ENCODE measurements around the gene GALNT2. TPM values are rescaled to one million over a fixed set of nuclear protein-coding genes. Genes with fewer than 3 reads are reported as not detected.

Gene GALNT2
- polyA plus RNA-seq, 1 donor, result 47.1 TPM

- Histone ChIP-seq H3K27me3 (ENCODE audit: control insufficient read depth, insufficient read depth, low read length) (no peaks in the 10 kb centered on the region), H3K4me1 (ENCODE audit: control insufficient read depth, insufficient read depth, low read length) (peaks cover 25% of the 10 kb centered on the region), H3K4me3 (ENCODE audit: low read length) (no peak overlapping the region), H3K36me3 (ENCODE audit: control insufficient read depth, insufficient read depth, low read length) (no peaks in the 10 kb centered on the region), H3K27ac (ENCODE audit: low read length) (peak overlapping the region; percentile 77), H3K9me3 (ENCODE audit: control insufficient read depth, low read depth, low read length) (no peaks in the 10 kb centered on the region)
- WGBS (ENCODE audit: insufficient coverage, low lambda C conversion rate), result no CpG with 5 or more reads among the region's 15 CpGs
- peak; percentile 81 to 95 for DNase-seq
These were observed 232.4 kb downstream of the GALNT2 start for GRCh38 chr1:230299191-230300006.

GRCh38 chr1:230300322-230301301 is 233.6 kb downstream of the GALNT2 start:
- Histone ChIP-seq H3K4me3 (ENCODE audit: low read length) (no peak overlapping the region), H3K36me3 (ENCODE audit: control insufficient read depth, insufficient read depth, low read length) (no peaks in the 10 kb centered on the region), H3K27me3 (ENCODE audit: control insufficient read depth, insufficient read depth, low read length) (no peaks in the 10 kb centered on the region), H3K9me3 (ENCODE audit: control insufficient read depth, low read depth, low read length) (no peaks in the 10 kb centered on the region), H3K4me1 (ENCODE audit: control insufficient read depth, insufficient read depth, low read length) (peaks cover 25% of the 10 kb centered on the region), H3K27ac (ENCODE audit: low read length) (peak overlapping the region; percentile 77)
- no peak for DNase-seq
- no CpG with 5 or more reads among the region's 26 CpGs for WGBS (ENCODE audit: insufficient coverage, low lambda C conversion rate)

GRCh38 chr1:230301322-230301721 is 234.3 kb downstream of the GALNT2 start:
- DNase-seq, result no peak
- Histone ChIP-seq H3K27ac (ENCODE audit: low read length) (no peak overlapping the region), H3K27me3 (ENCODE audit: control insufficient read depth, insufficient read depth, low read length) (no peaks in the 10 kb centered on the region), H3K4me1 (ENCODE audit: control insufficient read depth, insufficient read depth, low read length) (peaks cover 25% of the 10 kb centered on the region), H3K4me3 (ENCODE audit: low read length) (no peak overlapping the region), H3K36me3 (ENCODE audit: control insufficient read depth, insufficient read depth, low read length) (no peaks in the 10 kb centered on the region), H3K9me3 (ENCODE audit: control insufficient read depth, low read depth, low read length) (no peaks in the 10 kb centered on the region)
- no CpG with 5 or more reads among the region's 8 CpGs for WGBS (ENCODE audit: insufficient coverage, low lambda C conversion rate)

GRCh38 chr1:230301822-230302221 is 234.8 kb downstream of the GALNT2 start:
- no peak overlapping the region for H3K4me3 ChIP-seq (ENCODE audit: low read length)
- no peak overlapping the region for H3K27ac ChIP-seq (ENCODE audit: low read length)
- H3K36me3 ChIP-seq (ENCODE audit: control insufficient read depth, insufficient read depth, low read length), result no peaks in the 10 kb centered on the region
- WGBS (ENCODE audit: insufficient coverage, low lambda C conversion rate), result no CpG with 5 or more reads among the region's 6 CpGs
- no peaks in the 10 kb centered on the region for H3K9me3 ChIP-seq (ENCODE audit: control insufficient read depth, low read depth, low read length)
- no peak for DNase-seq
- H3K4me1 ChIP-seq (ENCODE audit: control insufficient read depth, insufficient read depth, low read length), result peaks cover 25% of the 10 kb centered on the region
- no peaks in the 10 kb centered on the region for H3K27me3 ChIP-seq (ENCODE audit: control insufficient read depth, insufficient read depth, low read length)

- no peaks in the 10 kb centered on the region for H3K27me3 ChIP-seq (ENCODE audit: control insufficient read depth, insufficient read depth, low read length)
- H3K4me3 ChIP-seq (ENCODE audit: low read length), result no peak overlapping the region
- DNase-seq, result no peak
- H3K36me3 ChIP-seq (ENCODE audit: control insufficient read depth, insufficient read depth, low read length), result no peaks in the 10 kb centered on the region
- no peak overlapping the region for H3K27ac ChIP-seq (ENCODE audit: low read length)
- H3K9me3 ChIP-seq (ENCODE audit: control insufficient read depth, low read depth, low read length), result no peaks in the 10 kb centered on the region
- H3K4me1 ChIP-seq (ENCODE audit: control insufficient read depth, insufficient read depth, low read length), result peaks cover 25% of the 10 kb centered on the region
- WGBS (ENCODE audit: insufficient coverage, low lambda C conversion rate), result 100% methylated on average over 2 of the region's 6 CpGs
These were observed 236.0 kb downstream of the GALNT2 start for GRCh38 chr1:230303069-230303468.

GRCh38 chr1:230303822-230304221 is 236.8 kb downstream of the GALNT2 start:
- H3K9me3 ChIP-seq (ENCODE audit: control insufficient read depth, low read depth, low read length), result no peaks in the 10 kb centered on the region
- no peak overlapping the region for H3K27ac ChIP-seq (ENCODE audit: low read length)
- H3K36me3 ChIP-seq (ENCODE audit: control insufficient read depth, insufficient read depth, low read length), result no peaks in the 10 kb centered on the region
- WGBS (ENCODE audit: insufficient coverage, low lambda C conversion rate), result no CpG with 5 or more reads among the region's 6 CpGs
- H3K27me3 ChIP-seq (ENCODE audit: control insufficient read depth, insufficient read depth, low read length), result no peaks in the 10 kb centered on the region
- no peak overlapping the region for H3K4me3 ChIP-seq (ENCODE audit: low read length)
- H3K4me1 ChIP-seq (ENCODE audit: control insufficient read depth, insufficient read depth, low read length), result peaks cover 25% of the 10 kb centered on the region
- no peak for DNase-seq

GRCh38 chr1:230306169-230306568 is 239.1 kb downstream of the GALNT2 start:
- no peak overlapping the region for H3K4me3 ChIP-seq (ENCODE audit: low read length)
- peaks cover 4% of the 10 kb centered on the region for H3K4me1 ChIP-seq (ENCODE audit: control insufficient read depth, insufficient read depth, low read length)
- H3K27me3 ChIP-seq (ENCODE audit: control insufficient read depth, insufficient read depth, low read length), result no peaks in the 10 kb centered on the region
- no peaks in the 10 kb centered on the region for H3K9me3 ChIP-seq (ENCODE audit: control insufficient read depth, low read depth, low read length)
- no peak for DNase-seq
- 67% methylated on average over 1 of the region's 4 CpGs for WGBS (ENCODE audit: insufficient coverage, low lambda C conversion rate)
- H3K27ac ChIP-seq (ENCODE audit: low read length), result no peak overlapping the region
- no peaks in the 10 kb centered on the region for H3K36me3 ChIP-seq (ENCODE audit: control insufficient read depth, insufficient read depth, low read length)

- Histone ChIP-seq H3K36me3 (ENCODE audit: control insufficient read depth, insufficient read depth, low read length) (no peaks in the 10 kb centered on the region), H3K27me3 (ENCODE audit: control insufficient read depth, insufficient read depth, low read length) (no peaks in the 10 kb centered on the region), H3K4me1 (ENCODE audit: control insufficient read depth, insufficient read depth, low read length) (no peaks in the 10 kb centered on the region), H3K27ac (ENCODE audit: low read length) (no peak overlapping the region), H3K4me3 (ENCODE audit: low read length) (no peak overlapping the region), H3K9me3 (ENCODE audit: control insufficient read depth, low read depth, low read length) (no peaks in the 10 kb centered on the region)
- DNase-seq, result no peak
- WGBS (ENCODE audit: insufficient coverage, low lambda C conversion rate), result 100% methylated on average over 1 of the region's 4 CpGs
These were observed 240.2 kb downstream of the GALNT2 start for GRCh38 chr1:230307213-230307612.

- 100% methylated on average over 1 of the region's 8 CpGs for WGBS (ENCODE audit: insufficient coverage, low lambda C conversion rate)
- Histone ChIP-seq H3K27ac (ENCODE audit: low read length) (no peak overlapping the region), H3K9me3 (ENCODE audit: control insufficient read depth, low read depth, low read length) (no peaks in the 10 kb centered on the region), H3K4me1 (ENCODE audit: control insufficient read depth, insufficient read depth, low read length) (no peaks in the 10 kb centered on the region), H3K36me3 (ENCODE audit: control insufficient read depth, insufficient read depth, low read length) (no peaks in the 10 kb centered on the region), H3K27me3 (ENCODE audit: control insufficient read depth, insufficient read depth, low read length) (no peaks in the 10 kb centered on the region), H3K4me3 (ENCODE audit: low read length) (no peak overlapping the region)
- DNase-seq, result no peak
These were observed 241.0 kb downstream of the GALNT2 start for GRCh38 chr1:230308039-230308438.

GRCh38 chr1:230308821-230309220 is 241.8 kb downstream of the GALNT2 start:
- no peak for DNase-seq
- H3K27me3 ChIP-seq (ENCODE audit: control insufficient read depth, insufficient read depth, low read length), result no peaks in the 10 kb centered on the region
- no peaks in the 10 kb centered on the region for H3K9me3 ChIP-seq (ENCODE audit: control insufficient read depth, low read depth, low read length)
- WGBS (ENCODE audit: insufficient coverage, low lambda C conversion rate), result no CpG with 5 or more reads among the region's 17 CpGs
- H3K4me1 ChIP-seq (ENCODE audit: control insufficient read depth, insufficient read depth, low read length), result no peaks in the 10 kb centered on the region
- no peak overlapping the region for H3K27ac ChIP-seq (ENCODE audit: low read length)
- no peaks in the 10 kb centered on the region for H3K36me3 ChIP-seq (ENCODE audit: control insufficient read depth, insufficient read depth, low read length)
- no peak overlapping the region for H3K4me3 ChIP-seq (ENCODE audit: low read length)
